HG03521 (cell line): ENCODE data around the gene CFAP221.

Experiments used
- ATAC-seq: cut with Tn5 transposase; IDR thresholded peaks from one replicate; pipeline ENCODE4 v1.9.1; 2021; ENCODE audit warnings: mild to moderate bottlenecking, moderate library complexity; ENCODE audit not compliant: unreplicated experiment

Gene CFAP221

DNA sequence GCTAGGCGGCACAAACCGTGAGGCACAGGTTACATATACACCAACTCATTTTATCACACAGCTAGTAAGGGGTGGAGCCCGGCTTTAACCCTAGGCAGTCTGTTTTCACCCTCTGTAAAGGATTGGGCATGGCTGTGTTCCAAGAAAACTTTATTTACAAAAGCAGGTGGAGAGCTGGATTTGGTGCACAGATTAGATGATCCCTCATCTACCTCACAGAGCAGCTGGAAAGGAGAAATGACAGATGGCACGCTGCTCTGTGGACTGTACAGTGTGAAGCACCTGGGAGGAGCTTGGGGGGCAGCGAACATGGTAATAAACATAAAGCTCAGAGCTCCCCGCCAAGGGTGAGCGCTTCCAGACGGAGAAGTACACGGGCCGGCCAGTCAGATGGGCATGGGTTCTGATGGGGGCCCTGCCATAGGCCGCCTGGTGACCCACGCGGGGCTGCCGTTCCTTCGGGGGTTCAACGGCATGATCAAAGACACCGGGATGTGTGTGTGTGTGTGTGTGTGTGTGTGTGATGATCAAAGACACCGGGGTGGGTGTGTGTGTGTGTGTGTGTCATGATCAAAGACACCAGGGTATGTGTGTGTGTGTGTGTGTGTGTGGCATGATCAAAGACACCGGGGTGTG, 133.9 kb downstream of the CFAP221 start:
- no peak for ATAC-seq

DNA sequence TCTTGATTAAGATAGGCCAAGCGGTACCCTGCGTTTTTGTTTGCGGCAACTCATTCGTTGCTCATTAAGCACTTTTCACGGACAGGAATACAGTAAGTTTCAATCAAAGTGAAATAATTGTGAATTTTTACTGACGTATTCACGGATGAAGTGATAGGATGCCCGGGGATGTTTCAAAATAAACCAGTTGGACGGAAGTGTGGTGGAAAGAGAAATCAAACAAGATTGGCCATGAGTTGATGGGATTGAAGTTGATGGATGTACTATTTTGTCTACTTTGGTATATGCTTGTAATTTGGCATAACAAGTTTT, 135.2 kb downstream of the CFAP221 start:
- no peak for ATAC-seq

DNA sequence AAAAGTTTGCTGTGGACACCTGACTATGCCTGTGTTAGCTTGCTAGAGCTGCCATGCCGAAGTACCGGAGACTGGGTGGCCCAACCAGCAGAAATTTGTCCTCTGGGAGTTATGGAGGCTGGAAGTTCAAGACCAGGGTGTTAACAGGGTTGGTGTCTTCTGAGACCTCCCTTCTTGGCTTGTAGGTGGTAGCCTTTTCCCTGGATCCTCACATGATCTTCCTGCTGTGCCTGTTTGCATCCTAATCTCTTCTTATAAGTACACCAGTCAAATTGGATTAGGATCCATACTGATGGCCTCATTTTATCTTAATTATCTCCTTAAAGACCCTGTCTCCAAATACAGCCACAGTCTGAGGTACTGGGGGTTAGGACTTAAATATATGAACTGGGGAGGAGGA, 135.6 kb downstream of the CFAP221 start:
- ATAC-seq: no peak

DNA sequence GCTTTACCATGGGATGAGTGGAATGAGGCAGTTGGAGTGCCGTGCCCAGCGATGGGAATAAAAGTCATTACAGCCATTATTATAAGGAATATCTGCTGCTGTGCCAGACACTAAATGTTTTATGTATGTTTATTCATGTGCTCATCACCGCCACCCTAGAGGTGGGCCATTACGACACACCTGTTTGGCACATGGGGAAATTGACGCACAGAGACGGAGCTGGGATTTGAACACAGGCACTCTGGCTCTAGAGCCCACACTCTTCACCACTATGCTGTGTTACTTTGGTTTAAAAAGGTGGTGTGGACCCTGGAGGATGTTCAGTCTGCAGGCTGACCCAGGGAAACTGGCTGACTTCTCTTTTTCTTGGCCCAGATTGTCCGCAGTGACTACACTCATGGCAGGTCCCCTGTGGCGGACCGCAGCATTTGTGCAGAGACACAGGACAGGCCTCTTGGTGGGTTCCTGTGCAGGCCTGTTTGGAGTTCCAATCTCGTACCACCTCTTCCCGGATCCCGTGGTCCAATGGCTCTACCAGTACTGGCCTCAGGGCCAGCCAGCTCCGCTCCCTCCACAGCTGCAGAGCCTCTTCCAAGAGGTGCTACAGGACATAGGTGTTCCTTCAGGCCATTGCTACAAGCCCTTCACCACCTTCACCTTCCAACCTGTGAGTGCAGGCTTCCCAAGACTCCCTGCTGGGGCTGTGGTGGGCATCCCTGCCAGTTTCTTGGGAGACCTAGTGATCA, 136.4 kb downstream of the CFAP221 start:
- no peak for ATAC-seq

DNA sequence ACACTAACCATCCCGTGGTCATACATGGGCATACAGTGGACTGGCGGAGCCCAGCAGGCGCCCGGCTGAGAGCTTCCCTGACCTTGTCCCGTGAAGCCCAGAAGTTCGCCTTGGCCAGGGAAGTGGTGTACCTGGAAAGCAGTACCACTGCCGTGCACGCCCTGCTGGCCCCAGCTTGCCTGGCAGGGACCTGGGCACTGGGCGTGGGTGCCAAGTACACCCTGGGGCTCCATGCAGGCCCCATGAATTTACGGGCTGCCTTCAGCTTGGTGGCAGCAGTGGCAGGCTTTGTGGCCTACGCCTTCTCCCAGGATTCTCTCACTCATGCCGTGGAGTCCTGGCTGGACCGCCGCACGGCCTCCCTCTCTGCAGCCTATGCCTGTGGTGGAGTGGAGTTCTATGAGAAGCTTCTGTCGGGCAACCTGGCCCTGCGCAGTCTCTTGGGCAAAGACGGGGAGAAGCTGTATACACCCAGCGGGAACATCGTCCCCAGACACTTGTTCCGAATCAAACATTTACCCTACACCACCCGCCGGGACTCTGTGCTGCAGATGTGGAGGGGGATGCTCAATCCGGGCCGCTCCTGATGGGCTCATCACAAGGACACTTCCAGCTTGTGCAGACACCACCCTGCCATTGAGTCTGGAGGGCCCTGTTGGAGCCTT, 137.1 kb downstream of the CFAP221 start:
- no peak for ATAC-seq

DNA sequence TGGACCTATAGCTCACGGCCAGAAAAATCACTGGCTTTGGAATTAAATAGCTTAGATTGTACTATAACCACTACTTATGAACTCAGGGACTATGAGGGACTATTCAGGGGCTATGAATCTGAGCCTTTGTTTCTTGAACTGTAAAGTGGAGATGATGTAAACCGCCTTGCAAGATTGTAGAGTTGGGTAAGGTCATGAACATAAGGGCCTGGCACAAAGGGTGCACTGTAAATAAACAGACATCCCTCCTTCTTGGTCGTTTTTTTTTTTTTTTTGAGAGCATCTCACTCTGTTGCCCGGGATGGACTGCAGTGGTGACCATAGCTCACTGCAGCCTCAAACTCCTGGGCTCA, 137.6 kb downstream of the CFAP221 start:
- ATAC-seq: no peak

DNA sequence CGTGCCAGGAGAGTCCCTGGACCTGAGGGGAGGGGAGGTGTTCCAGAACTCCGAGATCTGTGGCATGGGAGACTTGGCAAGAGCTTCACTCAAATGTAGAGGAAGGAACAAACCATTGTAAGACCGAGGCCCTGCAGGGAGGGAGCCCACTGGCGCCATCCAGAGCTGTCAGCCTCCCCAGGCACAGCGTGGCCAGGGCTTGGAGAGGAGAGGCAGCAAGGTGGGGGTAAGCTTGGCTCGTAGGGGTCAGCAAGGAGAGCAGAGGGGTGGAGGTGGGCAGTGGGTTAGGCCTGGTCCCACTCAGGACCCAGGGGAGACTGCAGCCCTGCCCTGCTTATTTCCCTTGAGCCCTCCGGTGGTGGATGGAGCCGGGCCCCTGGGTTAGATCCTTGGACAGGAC, 138.3 kb downstream of the CFAP221 start:
- ATAC-seq: no peak

DNA sequence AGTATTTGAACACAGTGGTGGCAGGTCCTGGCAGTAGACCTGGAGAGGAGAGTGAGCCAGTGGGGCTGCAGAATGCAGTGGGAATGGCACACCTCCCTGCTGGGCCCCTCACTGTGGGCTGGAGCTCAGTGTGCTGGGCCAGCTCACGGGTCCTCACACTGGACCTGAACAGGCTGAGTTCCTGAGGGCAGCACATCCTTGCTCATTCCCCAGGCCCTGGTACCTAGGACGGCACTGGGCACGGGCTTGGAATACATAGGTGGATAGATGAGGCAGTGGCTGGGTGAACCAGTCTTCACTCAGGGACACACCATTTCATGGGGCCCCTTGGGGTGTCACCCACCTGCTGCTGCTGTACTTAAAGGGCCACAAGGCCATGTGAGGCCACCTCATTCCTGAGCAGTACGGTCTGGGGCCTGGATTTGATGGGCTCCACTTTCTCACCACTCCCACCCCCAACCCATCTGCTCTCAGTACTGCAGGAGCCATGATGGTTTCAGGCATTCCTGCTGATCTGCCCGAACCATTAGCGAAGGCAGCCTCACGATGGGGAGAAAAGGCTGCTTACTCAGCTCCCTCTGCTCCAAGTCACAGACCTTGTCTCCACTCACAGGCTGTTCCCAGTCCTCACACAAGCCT, 138.9 kb downstream of the CFAP221 start:
- ATAC-seq: no peak

DNA sequence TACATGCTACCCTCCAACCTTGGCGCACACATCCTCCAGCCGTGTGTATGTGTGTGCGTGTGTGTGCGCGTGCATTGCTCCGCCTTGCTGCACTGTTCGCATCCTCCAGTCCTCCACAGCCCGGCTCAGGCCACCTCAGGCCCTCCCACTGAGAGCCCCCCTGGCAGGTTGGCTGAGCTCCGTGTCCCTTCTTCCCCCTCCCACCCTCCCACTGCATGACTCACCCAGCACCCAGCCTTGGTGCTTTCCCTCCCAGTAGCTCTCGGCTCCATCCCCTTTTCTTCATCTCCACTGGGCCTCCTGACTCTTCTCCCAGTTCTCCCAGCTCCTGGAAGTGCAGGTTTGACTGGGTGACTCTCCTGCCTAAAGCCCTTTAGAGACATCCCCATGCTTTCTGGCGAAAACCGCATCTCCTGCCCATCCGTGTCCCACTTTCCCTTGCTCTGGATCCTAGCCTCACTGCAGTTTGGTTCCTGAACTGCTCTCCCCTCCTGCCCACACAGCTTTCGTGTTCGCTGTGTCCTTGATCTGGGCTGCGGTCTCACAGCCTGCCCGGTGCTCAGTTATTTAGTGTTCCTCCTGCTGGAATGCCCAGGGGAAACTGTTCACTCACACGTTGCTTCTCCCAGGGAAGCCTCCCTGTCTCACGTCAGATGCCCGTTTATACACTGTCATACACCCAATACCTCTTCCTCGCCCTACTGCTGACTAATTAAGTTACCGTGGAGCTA, 139.6 kb downstream of the CFAP221 start:
- no peak for ATAC-seq

DNA sequence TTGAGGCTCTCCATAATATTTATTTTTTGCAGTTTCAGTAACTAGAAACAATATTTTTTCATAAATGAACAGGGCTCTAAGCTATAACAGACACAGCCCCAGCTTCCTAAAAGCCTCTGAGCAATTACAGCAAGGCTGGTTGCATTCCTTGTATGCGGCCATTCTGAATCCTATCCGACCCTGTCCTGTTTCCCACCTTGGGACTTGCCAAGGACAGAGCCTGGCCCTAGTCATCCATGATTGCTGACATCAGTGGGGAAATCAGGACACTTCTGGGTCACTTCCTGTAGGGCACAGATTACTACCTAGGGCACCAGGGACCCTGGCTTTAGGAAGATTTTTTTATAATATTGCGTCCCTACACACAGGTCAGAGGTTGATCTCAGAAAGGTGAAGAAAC, 140.3 kb downstream of the CFAP221 start:
- no peak for ATAC-seq

DNA sequence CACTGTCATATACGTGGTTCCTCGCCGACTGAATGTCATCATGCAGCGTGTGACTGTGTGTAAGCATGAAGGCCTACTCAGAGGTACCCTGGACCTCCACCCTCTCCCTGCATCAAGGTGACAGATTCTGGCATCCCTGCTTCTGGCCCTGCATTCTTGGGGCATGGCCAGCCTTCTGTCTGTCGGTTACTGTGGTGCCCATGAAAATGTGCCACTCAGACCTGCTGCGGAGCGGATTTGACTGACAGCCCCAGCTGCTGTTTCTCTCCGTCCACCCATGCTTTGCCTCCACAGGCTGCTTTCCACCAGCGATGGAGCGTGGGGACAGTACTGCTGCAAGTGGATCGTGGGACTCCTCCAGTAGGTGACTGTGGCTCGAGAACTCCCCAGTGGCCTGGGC, 144.4 kb downstream of the CFAP221 start:
- ATAC-seq: no peak

DNA sequence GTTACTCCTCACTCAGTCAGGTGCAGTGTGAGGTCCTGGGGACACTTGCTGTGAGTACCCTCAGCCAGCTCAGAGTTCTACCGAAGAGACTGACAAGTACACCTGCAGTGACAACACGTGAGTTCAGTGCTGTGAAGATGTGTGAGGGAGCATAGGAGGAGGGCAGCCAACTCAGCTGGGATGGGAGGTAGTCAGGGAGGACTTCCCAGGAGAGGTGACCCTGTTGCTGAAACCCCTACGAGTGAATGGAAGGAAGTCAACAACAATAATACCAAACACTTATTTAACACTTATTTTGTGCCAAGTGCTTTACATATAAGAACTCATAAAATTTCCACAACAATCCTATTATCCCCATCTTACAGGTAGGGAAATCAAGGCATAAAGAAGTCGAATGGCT, 145.0 kb downstream of the CFAP221 start:
- ATAC-seq: no peak

DNA sequence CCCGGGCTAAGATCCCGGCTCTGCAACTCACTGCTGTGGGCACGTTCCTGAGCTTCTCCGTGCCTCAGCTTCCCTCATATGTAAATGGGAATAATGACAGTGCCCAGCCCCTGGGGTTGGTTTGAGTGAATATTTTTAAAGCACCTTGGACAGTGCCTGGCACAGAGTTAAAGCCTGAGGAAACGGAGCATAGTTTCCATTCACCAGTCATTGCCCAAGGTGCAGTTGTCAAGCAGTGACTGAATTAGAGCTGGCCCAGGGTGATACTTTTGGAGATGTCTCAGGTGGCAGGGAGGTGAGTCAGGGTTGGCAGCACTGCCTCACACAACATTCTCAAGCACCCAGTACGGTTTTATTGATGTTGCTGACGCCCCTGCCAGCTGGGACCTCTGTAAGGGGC, 146.9 kb downstream of the CFAP221 start:
- no peak for ATAC-seq

DNA sequence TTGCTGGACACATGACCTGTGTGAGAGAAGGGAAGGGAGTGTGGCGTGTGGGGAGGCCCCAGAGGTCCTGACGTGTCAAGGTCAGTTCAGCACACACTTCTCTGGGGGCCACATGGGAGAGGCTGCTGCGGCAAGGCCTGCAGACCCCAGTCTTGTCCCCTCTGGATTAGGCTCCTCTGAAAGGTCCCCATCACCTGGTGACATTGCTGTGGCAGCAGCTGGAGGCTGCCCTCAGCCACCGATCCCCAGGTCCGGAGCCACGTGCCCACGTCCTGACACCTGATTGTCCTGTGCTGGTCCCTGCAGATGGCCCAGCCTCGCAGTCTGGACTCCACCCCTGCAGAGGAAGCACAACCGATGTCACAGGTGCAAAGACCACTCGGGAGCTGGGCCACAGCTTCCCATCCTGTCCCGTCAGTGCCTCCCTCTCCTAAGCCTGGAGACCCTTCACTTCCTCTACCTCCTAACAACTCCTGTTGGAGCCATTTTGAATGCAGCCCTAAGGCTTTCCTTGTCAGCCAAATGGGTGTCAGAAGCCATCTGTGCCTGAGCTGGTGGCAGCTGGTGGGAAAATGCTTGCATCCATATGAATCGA, 147.5 kb downstream of the CFAP221 start:
- ATAC-seq: no peak

DNA sequence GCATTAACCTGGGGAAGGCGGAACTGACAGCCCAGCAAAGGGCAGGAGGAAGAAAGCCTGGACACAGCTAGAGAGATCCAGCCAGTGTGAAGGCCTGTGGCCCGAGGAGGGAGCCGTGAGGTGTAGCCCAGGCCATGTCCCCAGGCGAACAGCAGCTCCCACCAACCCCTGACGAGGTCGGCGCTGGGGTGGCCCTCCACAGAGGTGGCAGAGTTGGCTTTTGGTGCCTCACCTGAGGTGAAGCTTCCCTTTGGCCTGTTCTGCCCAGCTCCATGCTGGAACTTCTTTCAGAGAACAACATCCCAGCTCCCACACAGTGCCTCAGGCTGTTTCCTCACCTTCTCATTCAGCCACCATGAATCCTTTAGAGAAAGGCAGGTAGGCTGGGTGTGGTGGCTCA, 148.1 kb downstream of the CFAP221 start:
- no peak for ATAC-seq

DNA sequence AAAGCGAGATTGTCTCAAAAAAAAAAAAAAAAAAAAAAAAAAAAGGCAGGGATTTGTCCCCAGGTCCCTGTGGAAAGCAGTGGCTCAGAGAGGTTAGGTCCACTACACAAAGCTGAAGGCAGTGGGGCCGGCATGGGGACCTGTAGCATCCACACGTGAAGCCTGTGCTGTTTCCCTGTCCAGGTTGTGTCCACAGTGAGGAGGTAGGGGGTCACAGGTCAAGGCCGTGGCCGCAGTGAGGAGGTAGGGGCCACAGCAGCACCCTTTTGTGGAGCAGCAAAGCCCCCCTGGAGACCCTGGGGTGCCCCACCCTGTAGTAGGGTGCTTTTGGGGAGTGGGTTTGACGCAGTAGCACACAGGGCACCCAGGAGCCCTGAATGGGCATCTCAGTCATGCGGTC, 148.7 kb downstream of the CFAP221 start:
- ATAC-seq: no peak

DNA sequence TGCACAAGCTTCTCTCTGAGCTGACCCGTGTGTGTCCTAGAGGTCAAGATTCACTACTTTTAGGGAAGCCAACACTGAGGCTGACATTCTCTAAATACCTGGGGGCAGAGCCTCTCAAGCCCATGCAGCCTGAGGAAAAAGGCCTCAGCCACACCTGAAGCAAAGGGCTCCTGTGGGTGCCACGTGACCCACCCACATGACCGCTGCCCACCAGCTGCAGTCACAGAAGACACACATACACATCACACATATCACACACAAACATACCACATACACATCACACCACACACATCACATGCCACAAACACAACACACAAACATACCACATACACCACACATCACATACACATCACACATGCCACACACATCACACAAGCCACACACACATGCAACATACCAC, 149.3 kb downstream of the CFAP221 start:
- ATAC-seq: no peak

DNA sequence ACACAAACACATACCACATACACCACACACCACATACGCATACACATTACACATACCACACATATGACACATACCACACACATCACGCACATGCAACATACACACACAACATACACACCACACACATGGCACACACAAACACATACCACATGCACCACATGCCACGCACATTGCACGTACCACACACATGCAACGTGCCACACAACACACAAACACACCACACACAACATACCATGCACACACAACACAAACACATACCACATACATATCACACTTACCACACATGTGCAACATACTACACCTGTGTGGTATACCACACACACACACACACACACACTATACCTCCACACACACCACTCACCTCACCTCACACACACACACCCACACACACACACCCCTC, 149.7 kb downstream of the CFAP221 start:
- no peak for ATAC-seq

DNA sequence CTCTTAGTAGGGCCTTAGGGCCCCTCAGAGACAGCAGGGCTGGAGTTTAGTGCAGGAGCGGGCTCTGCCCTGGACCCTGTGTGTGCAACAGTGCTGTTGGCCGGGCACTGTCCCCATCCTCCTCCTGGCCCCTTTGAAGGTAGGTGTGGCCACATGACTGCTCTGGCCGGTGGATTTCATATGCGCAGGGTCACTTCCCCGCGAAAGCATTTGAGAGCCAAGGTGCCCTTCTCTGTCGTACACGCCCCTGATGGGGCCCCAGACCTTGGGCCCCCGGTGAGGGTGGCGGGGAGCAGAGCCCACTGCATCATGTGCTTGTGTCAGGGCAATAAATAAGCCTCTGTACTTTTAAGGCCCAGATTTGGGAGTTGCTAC, 150.2 kb downstream of the CFAP221 start:
- ATAC-seq: no peak

DNA sequence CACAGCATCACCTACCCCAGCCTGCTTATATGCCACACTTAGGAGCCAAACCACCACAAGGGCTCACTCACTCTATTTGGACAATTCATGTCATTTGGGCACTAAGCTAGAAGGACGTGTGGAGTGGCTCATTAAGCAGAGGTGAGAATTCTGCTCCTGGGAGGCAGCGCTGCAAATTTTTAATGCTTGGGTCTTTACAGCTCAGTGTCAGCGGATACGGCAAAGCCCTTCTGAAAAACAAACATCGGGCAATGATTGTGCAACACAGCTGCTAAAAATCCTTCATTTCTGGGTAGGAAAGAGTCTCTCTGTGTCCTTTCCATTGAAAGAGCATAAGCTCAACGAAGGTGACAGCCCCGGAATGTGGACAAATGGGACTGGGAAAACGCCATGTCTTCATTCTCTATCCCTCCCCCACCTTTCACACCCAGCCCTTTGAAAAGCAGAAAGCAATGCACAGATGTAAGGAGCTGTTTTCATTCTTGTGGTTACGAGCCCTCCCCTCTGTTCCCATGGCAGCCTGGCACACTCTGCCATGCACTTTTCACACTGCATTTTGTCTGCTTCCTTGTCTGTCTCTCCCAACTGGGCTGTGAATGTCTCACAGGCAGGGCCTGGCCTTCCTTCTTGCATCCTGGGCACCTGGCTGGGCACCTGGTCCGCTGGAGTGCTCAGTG, 150.7 kb downstream of the CFAP221 start:
- ATAC-seq: no peak

DNA sequence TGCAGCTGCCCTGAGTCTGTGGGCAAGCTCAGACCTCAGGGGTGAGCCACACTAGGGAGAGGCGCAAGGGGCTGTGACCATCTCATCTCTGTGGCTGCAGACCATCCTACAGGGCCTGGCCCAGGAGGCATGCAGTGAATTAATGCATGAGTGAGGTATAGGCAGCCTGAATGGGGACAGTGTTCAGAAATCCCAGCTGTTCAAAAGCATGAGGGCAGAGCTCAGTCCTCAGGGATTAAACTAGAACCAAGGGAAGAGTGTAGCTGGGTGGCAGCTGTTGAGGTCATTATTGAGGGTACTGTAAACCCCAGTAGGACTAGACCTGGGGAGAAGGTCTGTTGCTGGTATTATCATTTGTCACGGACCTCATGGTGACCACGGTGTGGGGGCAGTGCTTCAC, 151.8 kb downstream of the CFAP221 start:
- no peak for ATAC-seq
